Sigmoid colon (tissue), 4 donors: ENCODE measurements around the gene SYT8.

Experiments
- CTCF ChIP-seq, 4 experiments: fragments of 450-650 bp in 3 of 4; fragments of 200-600 bp in 1 of 4; IDR thresholded peaks; one replicate each; pipeline ENCODE4 v1.5.1; 2016 to 2019; ENCODE audit warnings: antibody characterized with exemption in 4 of 4, mild to moderate bottlenecking in 3 of 4, moderate library complexity in 2 of 4
- EP300 ChIP-seq, 4 donors: sonication (generic); formaldehyde crosslinking; IDR thresholded peaks; one replicate each; pipeline ENCODE4 v1.6.1; 2017; ENCODE audit warnings: antibody characterized with exemption in 4 of 4

GRCh38 chr11:1797391-1798125 is 37.2 kb upstream of the SYT8 start:
- TF ChIP-seq CTCF (IDR thresholded peaks at IDR 0.05) (no peak), EP300 (IDR thresholded peaks at IDR 0.05) (no peak)
